Testis (tissue), 2 donors: ENCODE data around the gene MED16.

Experiments used
- CTCF ChIP-seq, 3 experiments: fragments of 450-650 bp in 2 of 3; fragments of 200-600 bp in 1 of 3; sonication (generic) in 1 of 3; IDR thresholded peaks; one replicate each; pipeline ENCODE4 v1.5.1; 2016 to 2019; ENCODE audit warnings: antibody characterized with exemption in 3 of 3, mild to moderate bottlenecking in 2 of 3, moderate library complexity in 1 of 3
- POLR2A ChIP-seq: fragments of 450-650 bp; IDR thresholded peaks from one replicate; pipeline ENCODE4 v1.6.1; 2017; ENCODE audit warnings: antibody characterized with exemption, mild to moderate bottlenecking, moderate library complexity

DNA sequence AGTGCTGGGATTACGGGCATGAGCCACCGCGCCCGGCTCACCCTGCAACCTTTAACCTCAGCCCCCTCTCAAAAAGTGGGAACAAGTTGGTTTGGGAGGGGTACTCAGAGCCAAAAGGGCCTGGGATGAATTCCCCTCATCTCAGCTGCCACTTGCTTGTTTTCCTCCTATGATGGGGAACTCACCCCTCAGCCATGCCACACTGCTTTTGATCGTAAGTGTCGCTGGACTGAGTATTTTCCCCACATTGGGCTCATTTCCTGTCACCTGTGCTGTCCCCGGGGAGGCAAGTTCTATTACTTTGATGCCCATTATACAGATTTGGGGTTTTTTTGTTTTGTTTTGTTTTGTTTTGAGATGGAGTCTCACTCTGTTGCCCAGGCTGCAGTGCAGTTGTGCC, 13.5 kb upstream of the MED16 start:
- TF ChIP-seq CTCF (IDR thresholded peaks at IDR 0.05) = no peak
- no peak for TF ChIP-seq POLR2A
